SJCRH30 (cell line): ENCODE measurements around the gene TYW1B. TPM values are rescaled to one million over a fixed set of nuclear protein-coding genes. Genes with fewer than 3 reads are reported as not detected.
"Not testable (repeated sequence)": the region's sequence is repeated elsewhere in the genome, so short reads cannot be mapped to it uniquely, and the experiment has no call there.

Experiments
- DNase-seq, 2 experiments: peaks; one replicate each; pipeline ENCODE4 v3.0.0-alpha.2; 2015 to 2020
- H3K27ac ChIP-seq: fragments of 250-450 bp; sonication (Bioruptor Pico); 2 replicates; pipeline ENCODE4 v1.5.1; 2020; ENCODE audit warnings: mild to moderate bottlenecking, moderate library complexity
- H3K27me3 ChIP-seq: fragments of 250-450 bp; sonication (Bioruptor Pico); 2 replicates; pipeline ENCODE4 v1.5.1; 2020; ENCODE audit warnings: mild to moderate bottlenecking, moderate library complexity
- H3K36me3 ChIP-seq: fragments of 250-450 bp; sonication (Bioruptor Pico); 2 replicates; pipeline ENCODE4 v1.5.1; 2020; ENCODE audit warnings: mild to moderate bottlenecking, moderate library complexity
- H3K4me1 ChIP-seq: fragments of 250-450 bp; sonication (Bioruptor Pico); 2 replicates; pipeline ENCODE4 v1.5.1; 2020; ENCODE audit warnings: mild to moderate bottlenecking, moderate library complexity
- H3K4me3 ChIP-seq: fragments of 250-450 bp; sonication (Bioruptor Pico); 2 replicates; pipeline ENCODE4 v1.5.1; 2020; ENCODE audit warnings: mild to moderate bottlenecking, moderate library complexity
- H3K9me3 ChIP-seq: fragments of 250-450 bp; sonication (Bioruptor Pico); replicated peaks from 2 replicates; pipeline ENCODE4 v1.5.1; 2020; ENCODE audit warnings: mild to moderate bottlenecking, moderate library complexity
- total RNA-seq: library from RNA; depleted of rRNA; stranded (reverse); fragments of >200 nt; shearing (Covaris generic); gene quantifications from 2 replicates; pipeline ENCODE4 v1.2.3, GENCODE V29; 2014

Gene TYW1B
- total RNA-seq, 1 experiment from 2014 or later = 7.2 TPM

- H3K27me3 ChIP-seq = no peaks in the 10 kb centered on the region
- H3K27ac ChIP-seq = no peak overlapping the region
- no peaks in the 10 kb centered on the region for H3K36me3 ChIP-seq
- no peak for DNase-seq
- no peak overlapping the region for H3K4me3 ChIP-seq
- no peaks in the 10 kb centered on the region for H3K4me1 ChIP-seq
- no peaks in the 10 kb centered on the region for H3K9me3 ChIP-seq
Observed at GRCh38 chr7:72706521-72706920, 121.5 kb downstream of the TYW1B start.

GRCh38 chr7:72705693-72706092 lies 122.3 kb downstream of the TYW1B start:
- H3K9me3 ChIP-seq, DNase-seq, H3K4me3 ChIP-seq, H3K27me3 ChIP-seq, H3K36me3 ChIP-seq, H3K4me1 ChIP-seq, H3K27ac ChIP-seq: not testable (repeated sequence)

DNA sequence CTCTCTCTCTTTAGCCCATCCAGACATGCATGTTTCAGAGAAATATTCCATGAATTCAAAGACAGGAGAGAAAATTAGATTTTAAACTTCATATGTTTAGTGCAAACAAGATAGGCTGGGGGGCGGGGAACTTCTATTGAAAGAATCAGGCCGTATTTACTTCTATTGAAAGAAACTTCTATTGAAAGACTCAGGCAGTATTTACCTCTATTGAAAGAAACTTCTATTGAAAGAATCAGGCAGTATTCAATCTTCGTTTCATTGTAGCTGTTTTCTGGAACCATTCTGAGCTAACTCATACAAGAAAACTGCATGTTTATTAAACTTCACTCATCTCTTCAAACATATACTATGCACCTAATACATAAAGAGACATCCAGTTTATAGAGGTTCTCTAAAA lies 123.1 kb downstream of the TYW1B start:
- Histone ChIP-seq H3K9me3 (no peaks in the 10 kb centered on the region), H3K4me3 (no peak overlapping the region), H3K27me3 (no peaks in the 10 kb centered on the region), H3K36me3 (no peaks in the 10 kb centered on the region), H3K4me1 (no peaks in the 10 kb centered on the region), H3K27ac (no peak overlapping the region)
- DNase-seq = no peak

GRCh38 chr7:72700548-72700947 lies 127.5 kb downstream of the TYW1B start:
- not testable (repeated sequence) for H3K4me1 ChIP-seq, H3K27me3 ChIP-seq, H3K27ac ChIP-seq, DNase-seq, H3K9me3 ChIP-seq, H3K36me3 ChIP-seq, H3K4me3 ChIP-seq

GRCh38 chr7:72697066-72697465 lies 130.9 kb downstream of the TYW1B start:
- not testable (repeated sequence) for H3K27me3 ChIP-seq, H3K27ac ChIP-seq, H3K36me3 ChIP-seq, H3K4me1 ChIP-seq, H3K9me3 ChIP-seq, DNase-seq, H3K4me3 ChIP-seq

DNA sequence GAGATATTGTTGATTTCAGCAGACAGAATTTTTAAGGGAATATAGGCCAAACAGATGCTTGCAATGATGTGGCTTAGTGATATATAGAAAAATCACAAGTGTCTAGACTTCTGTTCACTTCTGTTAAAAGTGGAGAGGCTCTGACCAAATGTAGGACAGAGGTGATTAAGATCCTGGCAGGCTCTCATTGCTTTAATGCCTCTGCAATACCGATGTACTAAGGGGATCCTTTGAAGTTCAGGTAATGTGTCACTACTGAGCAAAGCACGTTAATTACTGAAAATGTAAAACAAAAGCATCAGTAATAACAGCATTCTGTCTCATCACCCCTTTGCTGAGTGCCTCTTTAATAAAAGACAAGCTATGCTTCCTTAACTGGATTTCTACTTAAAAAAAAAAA lies 131.4 kb downstream of the TYW1B start:
- not testable (repeated sequence) for DNase-seq, H3K36me3 ChIP-seq, H3K27ac ChIP-seq, H3K9me3 ChIP-seq, H3K4me1 ChIP-seq, H3K27me3 ChIP-seq, H3K4me3 ChIP-seq

DNA sequence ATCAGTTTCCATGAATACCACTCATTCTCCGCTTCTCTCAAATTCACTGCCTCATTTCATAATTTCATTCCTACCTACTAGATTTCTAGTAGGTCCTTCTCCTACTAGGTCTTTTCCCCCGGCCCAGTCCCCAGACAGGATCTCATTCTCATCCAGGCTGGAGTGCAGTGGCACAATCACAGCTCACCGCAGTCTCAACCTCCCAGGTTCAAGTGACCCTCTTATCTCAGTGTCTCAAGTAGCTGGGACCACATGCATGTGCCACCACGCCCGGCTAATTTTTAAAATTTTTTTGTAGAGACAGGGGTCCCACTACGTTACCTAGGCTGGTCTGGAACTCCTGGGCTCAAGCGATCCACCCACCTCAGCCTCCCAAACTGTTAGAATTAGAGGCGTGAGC lies 132.5 kb downstream of the TYW1B start:
- H3K4me3 ChIP-seq, H3K36me3 ChIP-seq, H3K4me1 ChIP-seq, DNase-seq, H3K9me3 ChIP-seq, H3K27me3 ChIP-seq, H3K27ac ChIP-seq: not testable (repeated sequence)

GRCh38 chr7:72691442-72691841 lies 136.6 kb downstream of the TYW1B start:
- not testable (repeated sequence) for H3K4me1 ChIP-seq, H3K27ac ChIP-seq, H3K4me3 ChIP-seq, H3K27me3 ChIP-seq, H3K9me3 ChIP-seq, DNase-seq, H3K36me3 ChIP-seq

- H3K9me3 ChIP-seq, H3K27ac ChIP-seq, H3K36me3 ChIP-seq, H3K27me3 ChIP-seq, H3K4me3 ChIP-seq, DNase-seq, H3K4me1 ChIP-seq: not testable (repeated sequence)
Observed at GRCh38 chr7:72690177-72690576, 137.8 kb downstream of the TYW1B start.

GRCh38 chr7:72689344-72689743 lies 138.7 kb downstream of the TYW1B start:
- H3K36me3 ChIP-seq, H3K27ac ChIP-seq, DNase-seq, H3K4me1 ChIP-seq, H3K4me3 ChIP-seq, H3K27me3 ChIP-seq, H3K9me3 ChIP-seq: not testable (repeated sequence)

DNA sequence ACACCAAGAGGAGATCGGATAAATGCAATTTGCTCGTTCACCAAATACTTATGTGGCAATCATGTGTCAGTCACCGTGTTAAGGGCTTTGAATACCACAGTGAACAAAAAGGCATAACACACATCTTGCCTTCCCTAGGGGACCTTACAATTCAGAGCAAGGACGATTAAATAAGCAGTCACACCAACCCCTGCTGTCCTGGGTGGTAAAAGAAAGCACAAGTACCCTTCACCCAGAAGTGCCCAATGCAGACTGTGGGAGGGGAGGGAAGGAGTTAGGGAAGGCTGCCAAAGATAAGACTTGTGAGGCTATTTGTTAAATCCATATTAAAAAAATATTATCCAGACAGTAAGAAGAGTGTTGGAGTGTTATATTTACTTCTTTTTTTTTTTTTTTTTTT lies 146.8 kb downstream of the TYW1B start:
- not testable (repeated sequence) for H3K27ac ChIP-seq, H3K36me3 ChIP-seq, H3K9me3 ChIP-seq, H3K27me3 ChIP-seq, DNase-seq, H3K4me3 ChIP-seq
- peaks cover 18% of the 10 kb centered on the region for H3K4me1 ChIP-seq

DNA sequence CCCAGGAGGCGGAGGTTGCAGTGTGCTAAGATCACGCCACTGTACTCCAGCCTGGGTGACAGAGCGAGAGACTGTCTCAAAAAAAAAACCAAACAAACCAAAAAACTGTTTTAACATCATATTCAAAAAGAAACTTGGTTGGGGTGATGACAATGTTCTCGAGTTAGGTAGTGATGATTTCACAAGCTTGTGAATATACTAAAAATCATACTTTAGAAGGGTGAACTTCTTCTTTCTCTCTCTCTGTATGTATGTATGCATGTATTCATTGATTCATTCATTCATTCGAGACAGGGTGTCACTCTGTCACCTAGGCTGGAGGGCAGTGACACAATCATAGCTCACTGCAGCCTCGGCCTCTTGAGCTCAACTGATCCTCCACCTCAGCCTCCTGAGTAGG lies 151.1 kb downstream of the TYW1B start:
- H3K27me3 ChIP-seq, H3K27ac ChIP-seq, H3K4me1 ChIP-seq, H3K4me3 ChIP-seq, H3K9me3 ChIP-seq, H3K36me3 ChIP-seq, DNase-seq: not testable (repeated sequence)

DNA sequence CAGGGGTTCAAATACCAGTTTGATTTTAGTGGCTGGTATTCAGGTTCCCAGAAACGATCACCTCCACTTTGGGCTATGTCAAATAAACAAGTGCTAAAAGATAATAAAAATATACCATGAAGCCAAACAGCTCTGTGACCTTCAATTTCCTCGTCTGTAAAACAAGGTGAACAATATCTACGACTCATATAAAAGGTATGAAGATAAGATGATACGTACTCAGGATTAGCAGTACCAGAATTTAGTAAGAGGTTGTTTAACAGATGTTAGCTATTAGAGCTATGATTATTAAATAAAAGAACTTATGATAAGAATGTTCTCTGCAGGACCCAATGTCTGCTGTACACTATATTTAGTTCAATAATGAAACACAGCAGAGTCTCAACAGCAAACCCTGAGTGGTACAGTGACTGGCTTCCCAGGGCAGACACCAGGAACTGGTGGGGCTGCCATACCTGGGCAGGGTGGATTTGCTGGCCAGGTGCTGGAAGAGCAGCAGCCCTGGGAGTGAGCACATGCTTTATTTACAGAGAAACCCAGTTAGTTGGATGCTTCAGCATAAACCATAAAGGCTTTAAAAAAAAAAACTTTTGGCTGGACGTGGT lies 151.8 kb downstream of the TYW1B start:
- H3K27ac ChIP-seq, H3K36me3 ChIP-seq, H3K4me3 ChIP-seq, DNase-seq, H3K9me3 ChIP-seq, H3K4me1 ChIP-seq, H3K27me3 ChIP-seq: not testable (repeated sequence)

GRCh38 chr7:72675686-72676085 lies 152.3 kb downstream of the TYW1B start:
- H3K4me1 ChIP-seq, H3K36me3 ChIP-seq, H3K4me3 ChIP-seq, DNase-seq, H3K9me3 ChIP-seq, H3K27me3 ChIP-seq, H3K27ac ChIP-seq: not testable (repeated sequence)

- H3K4me3 ChIP-seq = no peak overlapping the region
- no peak for DNase-seq
- H3K9me3 ChIP-seq = no peaks in the 10 kb centered on the region
- no peaks in the 10 kb centered on the region for H3K4me1 ChIP-seq
- H3K36me3 ChIP-seq = no peaks in the 10 kb centered on the region
- H3K27me3 ChIP-seq = no peaks in the 10 kb centered on the region
- no peak overlapping the region for H3K27ac ChIP-seq
Observed at GRCh38 chr7:72674394-72674793, 153.6 kb downstream of the TYW1B start.

DNA sequence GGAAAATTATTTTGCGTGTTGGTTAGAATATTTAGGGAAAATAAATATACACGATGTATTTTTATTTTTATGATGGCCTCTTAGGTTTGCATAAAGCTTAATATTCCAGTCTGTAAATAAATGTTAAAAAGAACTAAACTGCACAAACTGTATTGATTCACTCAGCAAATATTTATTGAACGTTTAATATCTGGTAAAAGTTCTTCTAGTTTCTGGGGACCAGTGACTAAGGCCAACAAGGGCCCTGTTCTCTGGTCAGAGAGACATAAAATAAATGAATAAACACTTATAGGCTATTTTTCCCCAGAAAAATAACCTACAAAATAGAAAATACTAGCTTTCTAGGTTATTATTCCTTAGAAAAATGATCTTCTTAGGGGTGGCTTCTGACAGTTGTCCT lies 157.2 kb downstream of the TYW1B start:
- not testable (repeated sequence) for H3K4me1 ChIP-seq, H3K36me3 ChIP-seq

DNA sequence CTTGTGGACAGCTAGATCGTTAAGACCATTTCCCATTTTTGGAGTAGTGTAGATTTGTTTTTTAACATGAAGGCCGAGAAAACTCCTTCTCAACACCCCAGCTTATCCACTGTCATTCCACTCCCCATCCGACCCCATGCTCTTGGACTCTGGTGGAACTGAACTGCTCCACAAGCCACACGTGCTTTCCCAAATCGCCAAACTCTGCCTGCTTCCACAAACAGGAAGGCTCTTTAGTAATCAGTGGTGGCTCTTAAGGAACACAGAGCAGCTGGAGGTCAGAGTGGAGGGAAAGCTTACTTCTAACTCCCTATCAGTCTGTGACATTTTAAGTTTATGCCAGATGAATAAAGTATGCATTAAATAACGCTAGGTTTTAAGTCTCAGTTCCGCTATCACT lies 159.6 kb downstream of the TYW1B start:
- H3K36me3 ChIP-seq, H3K9me3 ChIP-seq, H3K27ac ChIP-seq, H3K27me3 ChIP-seq, H3K4me1 ChIP-seq, H3K4me3 ChIP-seq, DNase-seq: not testable (repeated sequence)

More for the DNA sequence above, 157.2 kb downstream of the TYW1B start:
- not testable (repeated sequence) for H3K9me3 ChIP-seq, H3K4me3 ChIP-seq, DNase-seq, H3K27ac ChIP-seq, H3K27me3 ChIP-seq
